A549 (cell line): ENCODE results near the gene MS4A8. TPM values are rescaled to one million over a fixed set of nuclear protein-coding genes. Genes with fewer than 3 reads are reported as not detected.
"Not testable (repeated sequence)": the region's sequence is repeated elsewhere in the genome, so short reads cannot be mapped to it uniquely, and the experiment has no call there.

Source experiments
- ATAC-seq, 2 experiments: fragments of 200-7000 bp in 1 of 2; fragments of >200 bp in 1 of 2; cut with Nextera tagmentation in 1 of 2; cut with Tn5 transposase in 1 of 2; 3 replicates each; pipeline versions ENCODE4 v1.8.0 to v1.9.1; 2018 to 2020; ENCODE audit warnings: mild to moderate bottlenecking in 1 of 2, moderate library complexity in 1 of 2
- CTCF ChIA-PET: fragments of 300-600 bp; sonication (Branson Sonifier 250); formaldehyde crosslinking; extraction: SDS; loops from one replicate; lab custom pipeline; 2021; ENCODE audit warnings: antibody characterized with exemption, inconsistent platforms; lab: Yijun Ruan, JAX
- POLR2A ChIA-PET: fragments of 350-600 bp; formaldehyde crosslinking; extraction: SDS; loops from one replicate; lab custom pipeline; 2021; ENCODE audit warnings: antibody characterized with exemption, inconsistent platforms; lab: Yijun Ruan, JAX
- DNase-seq, 2 experiments: peaks; one replicate each; pipeline versions ENCODE4 v3.0.0 to v3.0.0-alpha.2; 2011 to 2016; ENCODE audit warnings: low read depth in 1 of 2, low spot score in 1 of 2
- FAIRE-seq: peaks from 2 replicates; lab custom pipeline; 2011; peaks lifted over from hg19 to GRCh38; lab: Jason Lieb, UNC
- H3K27ac ChIP-seq, 2 experiments: fragments of >200 bp; sonication (Bioruptor Twin); formaldehyde crosslinking; 3 replicates each; pipeline ENCODE4 v1.5.1; 2016 to 2017
- H3K4me1 ChIP-seq: fragments of >200 bp; sonication (Bioruptor Twin); formaldehyde crosslinking; 3 replicates; pipeline ENCODE4 v1.6.1; 2016
- H3K4me2 ChIP-seq: fragments of >200 bp; sonication (Bioruptor Twin); formaldehyde crosslinking; 3 replicates; pipeline ENCODE4 v1.6.1; 2016
- H3K4me3 ChIP-seq: fragments of >200 bp; sonication (Bioruptor Twin); formaldehyde crosslinking; 3 replicates; pipeline ENCODE4 v1.5.1; 2016
- H3K9me3 ChIP-seq: fragments of >200 bp; sonication (Bioruptor Twin); formaldehyde crosslinking; 3 replicates; pipeline ENCODE4 v1.6.1; 2016
- BCL3 ChIP-seq: fragments of >200 bp; sonication (Bioruptor Twin); formaldehyde crosslinking; IDR thresholded peaks from 3 replicates; pipeline ENCODE4 v1.6.1; 2016
- EP300 ChIP-seq, 2 experiments: fragments of >200 bp; sonication (Bioruptor Twin); formaldehyde crosslinking; IDR thresholded peaks; 2 replicates in 1 of 2; 3 replicates in 1 of 2; pipeline ENCODE4 v1.6.1; 2016 to 2017
- FOXS1 ChIP-seq: fragments of 250-450 bp; sonication (Bioruptor Pico); IDR thresholded peaks from 2 replicates; pipeline ENCODE4 v1.5.0; 2020; ENCODE audit warnings: mild to moderate bottlenecking, moderate library complexity
- HDAC2 ChIP-seq: fragments of 200-600 bp; sonication (generic); IDR thresholded peaks from 2 replicates; pipeline ENCODE4 v1.6.1; 2016
- HMGXB4 ChIP-seq: fragments of 250-450 bp; sonication (Bioruptor Pico); IDR thresholded peaks from 2 replicates; pipeline ENCODE4 v1.5.0; 2021; ENCODE audit warnings: mild to moderate bottlenecking, moderate library complexity, borderline replicate concordance
- HOXA7 ChIP-seq: fragments of 250-450 bp; sonication (Bioruptor Pico); IDR thresholded peaks from 2 replicates; pipeline ENCODE4 v1.5.0; 2020; ENCODE audit warnings: mild to moderate bottlenecking, moderate library complexity
- HOXB13 ChIP-seq: fragments of 250-450 bp; sonication (Bioruptor Pico); IDR thresholded peaks from 2 replicates; pipeline ENCODE4 v1.5.0; 2020; ENCODE audit warnings: low read depth, mild to moderate bottlenecking, moderate library complexity
- HOXB5 ChIP-seq: fragments of 250-450 bp; sonication (Bioruptor Pico); IDR thresholded peaks from 2 replicates; pipeline ENCODE4 v1.5.0; 2020; ENCODE audit warnings: mild to moderate bottlenecking, moderate library complexity
- KDM5A ChIP-seq: fragments of 200-600 bp; sonication (generic); IDR thresholded peaks from 2 replicates; pipeline ENCODE4 v1.6.1; 2016; ENCODE audit warnings: antibody characterized with exemption, mild to moderate bottlenecking
- MAZ ChIP-seq: fragments of 150-350 bp; IDR thresholded peaks from 2 replicates; pipeline ENCODE4 v1.6.1; 2014; ENCODE audit warnings: antibody characterized with exemption, low read depth, low read length, borderline replicate concordance
- MYC ChIP-seq: IDR thresholded peaks from 2 replicates; pipeline ENCODE4 v1.6.1; 2012; ENCODE audit warnings: mild to moderate bottlenecking, inconsistent platforms, low read length, improper control_type of control experiment, borderline replicate concordance
- PHF8 ChIP-seq: fragments of 200-600 bp; sonication (generic); IDR thresholded peaks from 2 replicates; pipeline ENCODE4 v1.6.1; 2016; ENCODE audit warnings: low read depth, mild to moderate bottlenecking, antibody characterized with exemption, moderate library complexity, borderline replicate concordance
- POLR2A ChIP-seq: IDR thresholded peaks from 2 replicates; pipeline ENCODE4 v1.6.1; 2012; ENCODE audit warnings: mild to moderate bottlenecking, low read length
- RARB ChIP-seq: fragments of 250-450 bp; sonication (Bioruptor Pico); IDR thresholded peaks from 2 replicates; pipeline ENCODE4 v1.8.0; 2021; ENCODE audit warnings: mild to moderate bottlenecking, moderate library complexity
- REST ChIP-seq: fragments of 200-600 bp; sonication (generic); IDR thresholded peaks from 2 replicates; pipeline ENCODE4 v1.6.1; 2016; ENCODE audit warnings: antibody characterized with exemption, mild to moderate bottlenecking, moderate library complexity
- TFCP2L1 ChIP-seq: fragments of 250-450 bp; sonication (Bioruptor Pico); IDR thresholded peaks from 2 replicates; pipeline ENCODE4 v1.5.0; 2021; ENCODE audit warnings: mild to moderate bottlenecking
- ZC3H11A ChIP-seq: fragments of 450-650 bp; IDR thresholded peaks from 2 replicates; pipeline ENCODE4 v1.6.1; 2014; ENCODE audit warnings: antibody characterized with exemption, mild to moderate bottlenecking
- ZNF302 ChIP-seq: fragments of 250-450 bp; sonication (Bioruptor Pico); IDR thresholded peaks from 2 replicates; pipeline ENCODE4 v1.9.0; 2021; ENCODE audit warnings: inconsistent platforms, mild to moderate bottlenecking, moderate library complexity
- WGBS: methylation state at CpG from one replicate; pipeline ENCODE4 v1.1.6; 2017; ENCODE audit errors: missing lambda C conversion rate; 5-methylcytosine and 5-hydroxymethylcytosine counted together
- polyA plus RNA-seq, 4 experiments: library from polyadenylated mRNA; depleted of rRNA in 3 of 4; stranded (reverse); fragments of >200 nt; fragmentation: RNase III in 1 of 4; extraction: RNeasy Plus Mini Kit Qiagen cat#74134 plus additional on column Dnase treatment in 1 of 4; gene quantifications; 2 replicates in 3 of 4; 3 replicates in 1 of 4; pipeline ENCODE4 v1.2.3, GENCODE V29; 2011 to 2017
- TF ChIP-seq, protein P1 (sequence below): IDR thresholded peaks from 2 replicates; pipeline ENCODE4 v1.6.1; 2012; ENCODE audit warnings: low read depth, borderline replicate concordance
- TF ChIP-seq, protein P2 (sequence below): fragments of 250-450 bp; sonication (Bioruptor Pico); IDR thresholded peaks from 2 replicates; pipeline ENCODE4 v1.5.0; 2020; ENCODE audit warnings: low read depth, mild to moderate bottlenecking, moderate library complexity
- TF ChIP-seq, protein P3 (sequence below): IDR thresholded peaks from 2 replicates; pipeline ENCODE4 v1.6.1; 2012

MS4A8 gene
- polyA plus RNA-seq, 2 of the 4 experiments (the other 2 are of a cell fraction), result not detected

DNA sequence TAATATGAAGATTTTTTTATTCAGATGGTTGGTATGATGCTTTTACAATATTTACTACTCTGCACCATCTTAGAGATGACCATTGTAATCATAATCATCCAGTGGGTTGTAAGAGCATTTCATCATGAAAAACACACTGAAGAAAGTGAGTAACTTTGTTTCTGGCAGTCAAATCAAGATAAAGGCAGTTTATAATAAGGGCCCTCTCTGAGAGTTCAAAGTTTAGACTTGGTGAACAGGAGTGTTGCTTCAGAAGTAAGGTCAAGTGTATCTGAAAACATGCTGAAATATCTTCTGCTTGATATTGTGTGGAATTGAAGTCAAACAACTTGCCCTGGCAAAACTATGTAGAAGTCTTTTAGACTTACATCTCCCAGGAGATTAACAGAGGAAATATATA lies 19.5 kb upstream of the MS4A8 start (continued):
- TF ChIP-seq REST (no peak), FOXS1 (CRISPR knock-in tag) (no peak), TFCP2L1 (CRISPR knock-in tag) (no peak)
- TF ChIP-seq, all 56 proteins: peak for 0

- no peak for ATAC-seq
- Histone ChIP-seq H3K4me1 (no peaks in the 10 kb centered on the region), H3K4me3 (no peak overlapping the region), H3K27ac (no peak overlapping the region), H3K4me2 (no peak overlapping the region), H3K9me3 (peaks cover 6% of the 10 kb centered on the region; the same call in 1 of the 3 replicates)
- no peak for FAIRE-seq
- 2% methylated on average over 3 of the region's 3 CpGs for WGBS
- ChIA-PET POLR2A (no interaction called here), CTCF (no interaction called here)
- no peak for TF ChIP-seq BCL3
- TF ChIP-seq, protein P1, sequence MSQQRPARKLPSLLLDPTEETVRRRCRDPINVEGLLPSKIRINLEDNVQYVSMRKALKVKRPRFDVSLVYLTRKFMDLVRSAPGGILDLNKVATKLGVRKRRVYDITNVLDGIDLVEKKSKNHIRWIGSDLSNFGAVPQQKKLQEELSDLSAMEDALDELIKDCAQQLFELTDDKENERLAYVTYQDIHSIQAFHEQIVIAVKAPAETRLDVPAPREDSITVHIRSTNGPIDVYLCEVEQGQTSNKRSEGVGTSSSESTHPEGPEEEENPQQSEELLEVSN, result no peak
- TF ChIP-seq RARB (CRISPR knock-in tag), result no peak
- TF ChIP-seq ZNF302 (CRISPR knock-in tag), result no peak
- no peak for TF ChIP-seq EP300 (IDR thresholded peaks at IDR 0.05)
- no peak for TF ChIP-seq HOXB5
- no peak for DNase-seq
Observed at GRCh38 chr11:60680455-60681119, 18.8 kb upstream of the MS4A8 start.

DNA sequence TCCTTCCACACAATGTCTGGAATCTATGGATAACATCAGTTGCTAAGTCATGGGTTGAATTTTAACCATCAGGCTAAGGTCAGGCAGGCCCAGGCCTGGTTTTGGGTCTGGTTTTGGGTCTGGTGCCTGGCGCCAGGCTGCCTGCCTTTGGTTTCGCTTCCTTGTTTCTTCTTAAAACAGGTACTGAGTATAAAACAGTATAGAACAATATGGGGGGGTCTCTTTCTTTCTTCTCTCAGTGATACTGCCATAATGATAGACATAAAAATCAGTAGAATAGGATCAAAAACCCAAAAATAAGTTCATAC lies 14.9 kb upstream of the MS4A8 start:
- DNase-seq, H3K4me3 ChIP-seq, FAIRE-seq, H3K4me1 ChIP-seq, H3K4me2 ChIP-seq, ATAC-seq, H3K27ac ChIP-seq, POLR2A ChIA-PET, H3K9me3 ChIP-seq: not testable (repeated sequence)
- CTCF ChIA-PET, result interaction anchor here (1.3 to 1.5 kb wide), 2 partner anchors 14 to 56 kb away, joined by 3 read pairs; no protein-coding TSS in a partner anchor
- whole genome bisulfite sequencing, result 57% methylated on average over 2 of the region's 2 CpGs

GRCh38 chr11:60691661-60692060 lies 7.8 kb upstream of the MS4A8 start:
- DNase-seq, result no peak
- H3K27ac ChIP-seq, result no peak overlapping the region
- ChIA-PET POLR2A (no interaction called here), CTCF (no interaction called here)
- no peak overlapping the region for H3K4me2 ChIP-seq
- FAIRE-seq, result no peak
- H3K4me3 ChIP-seq, result no peak overlapping the region
- no peak for ATAC-seq
- H3K9me3 ChIP-seq, result no peaks in the 10 kb centered on the region
- WGBS, result 7% methylated on average over 4 of the region's 5 CpGs
- H3K4me1 ChIP-seq, result no peaks in the 10 kb centered on the region
- TF ChIP-seq HOXB13 (CRISPR knock-in tag) (no peak), TFCP2L1 (CRISPR knock-in tag) (no peak), PHF8 (no peak), ZC3H11A (no peak), HDAC2 (no peak), MAZ (no peak), HOXA7 (CRISPR knock-in tag) (no peak), HMGXB4 (no peak), MYC (no peak), KDM5A (no peak), POLR2A (no peak), HOXB5 (no peak)
- TF ChIP-seq, protein P2, sequence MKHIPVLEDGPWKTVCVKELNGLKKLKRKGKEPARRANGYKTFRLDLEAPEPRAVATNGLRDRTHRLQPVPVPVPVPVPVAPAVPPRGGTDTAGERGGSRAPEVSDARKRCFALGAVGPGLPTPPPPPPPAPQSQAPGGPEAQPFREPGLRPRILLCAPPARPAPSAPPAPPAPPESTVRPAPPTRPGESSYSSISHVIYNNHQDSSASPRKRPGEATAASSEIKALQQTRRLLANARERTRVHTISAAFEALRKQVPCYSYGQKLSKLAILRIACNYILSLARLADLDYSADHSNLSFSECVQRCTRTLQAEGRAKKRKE (CRISPR knock-in tag), result no peak
- TF ChIP-seq, protein P3, sequence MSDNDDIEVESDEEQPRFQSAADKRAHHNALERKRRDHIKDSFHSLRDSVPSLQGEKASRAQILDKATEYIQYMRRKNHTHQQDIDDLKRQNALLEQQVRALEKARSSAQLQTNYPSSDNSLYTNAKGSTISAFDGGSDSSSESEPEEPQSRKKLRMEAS, result no peak
- TF ChIP-seq, protein P1, result no peak
